MM.1S (cell line): ENCODE data around the gene CTNNBIP1.

Source experiments
- DNase-seq: peaks from one replicate; pipeline ENCODE4 v3.0.0-alpha.2; 2015
- H2AFZ ChIP-seq: fragments of 300-600 bp; sonication (generic); 2 replicates; pipeline ENCODE4 v1.6.0; 2016; ENCODE audit warnings: antibody characterized with exemption, low read length
- H3F3A ChIP-seq: fragments of 300-600 bp; sonication (generic); 2 replicates; pipeline ENCODE4 v1.6.1; 2016; ENCODE audit warnings: mild to moderate bottlenecking, antibody characterized with exemption, low read length, moderate library complexity, mixed read lengths; ENCODE audit not compliant: insufficient read depth
- H3K27ac ChIP-seq: fragments of 300-600 bp; sonication (generic); 2 replicates; pipeline ENCODE4 v1.5.1; 2016; ENCODE audit warnings: mild to moderate bottlenecking, low read length
- H3K27me3 ChIP-seq: fragments of 300-600 bp; sonication (generic); replicated peaks from 2 replicates; pipeline ENCODE4 v1.6.0; 2016; ENCODE audit warnings: low read length; ENCODE audit not compliant: insufficient read depth
- H3K36me3 ChIP-seq: fragments of 300-600 bp; sonication (generic); replicated peaks from 2 replicates; pipeline ENCODE4 v1.6.1; 2016; ENCODE audit warnings: mild to moderate bottlenecking, low read length, mixed read lengths; ENCODE audit not compliant: insufficient read depth
- H3K4me1 ChIP-seq: fragments of 300-600 bp; sonication (generic); 2 replicates; pipeline ENCODE4 v1.6.1; 2016; ENCODE audit warnings: low read length, mixed read lengths
- H3K4me2 ChIP-seq: fragments of 300-600 bp; sonication (generic); 2 replicates; pipeline ENCODE4 v1.6.0; 2016; ENCODE audit warnings: low read depth, low read length
- H3K4me3 ChIP-seq: fragments of 300-600 bp; sonication (generic); 2 replicates; pipeline ENCODE4 v1.5.1; 2016; ENCODE audit warnings: low read length, mixed read lengths
- H3K79me2 ChIP-seq: fragments of 300-600 bp; sonication (generic); 2 replicates; pipeline ENCODE4 v1.6.1; 2016; ENCODE audit warnings: mixed run types, low read length, mixed read lengths
- H3K9ac ChIP-seq: fragments of 300-600 bp; sonication (generic); 2 replicates; pipeline ENCODE4 v1.6.1; 2016; ENCODE audit warnings: low read length, mixed read lengths
- H3K9me2 ChIP-seq: fragments of 300-600 bp; sonication (generic); replicated peaks from 2 replicates; pipeline ENCODE4 v1.6.1; 2016; ENCODE audit warnings: mild to moderate bottlenecking, low read length, mixed read lengths; ENCODE audit not compliant: insufficient read depth
- H3K9me3 ChIP-seq: fragments of 300-600 bp; sonication (generic); replicated peaks from 2 replicates; pipeline ENCODE4 v1.6.1; 2016; ENCODE audit warnings: mild to moderate bottlenecking, low read length, mixed read lengths; ENCODE audit not compliant: insufficient read depth
- H4K20me1 ChIP-seq: fragments of 300-600 bp; sonication (generic); 2 replicates; pipeline ENCODE4 v1.6.1; 2016; ENCODE audit warnings: mild to moderate bottlenecking, low read length, moderate library complexity, mixed read lengths; ENCODE audit not compliant: insufficient read depth
- CTCF ChIP-seq: fragments of 300-600 bp; sonication (generic); IDR thresholded peaks from 2 replicates; pipeline ENCODE4 v1.5.1; 2016; ENCODE audit warnings: antibody characterized with exemption, low read length, mixed read lengths
- EZH2 ChIP-seq: fragments of 300-600 bp; sonication (generic); optimal IDR thresholded peaks from 2 replicates; pipeline ENCODE3; 2017; ENCODE audit warnings: low read depth, mild to moderate bottlenecking, antibody characterized with exemption, low read length, mixed read lengths
- EZH2phosphoT487 ChIP-seq: fragments of 300-600 bp; sonication (generic); IDR thresholded peaks from 2 replicates; pipeline ENCODE4 v1.6.1; 2018; ENCODE audit warnings: antibody characterized with exemption, low read length

CTNNBIP1 gene

GRCh38 chr1:9825093-9826074 is 84.7 kb downstream of the CTNNBIP1 start:
- Histone ChIP-seq H2AFZ (peak overlapping the region; percentile 92), H3K4me2 (peak overlapping the region; percentile 68), H3K4me3 (peak overlapping the region; percentile 35), H3K36me3 (no peaks in the 10 kb centered on the region), H3F3A (peaks cover 24% of the 10 kb centered on the region), H3K9ac (no peak overlapping the region; the same call in 1 of the 2 replicates), H3K27me3 (no peaks in the 10 kb centered on the region), H3K9me3 (no peaks in the 10 kb centered on the region), H3K4me1 (peaks cover 30% of the 10 kb centered on the region), H3K79me2 (peaks cover 29% of the 10 kb centered on the region), H3K9me2 (no peaks in the 10 kb centered on the region), H4K20me1 (0 out of 2 replicates have a peak, but pooled peaks cover 4% of the 10 kb centered on the region), H3K27ac (0 out of 2 replicates have a peak overlapping the region, but pooled peaks have one; percentile 7)
- no peak for DNase-seq
- TF ChIP-seq CTCF (no peak), EZH2 (no peak), EZH2phosphoT487 (no peak)

DNA sequence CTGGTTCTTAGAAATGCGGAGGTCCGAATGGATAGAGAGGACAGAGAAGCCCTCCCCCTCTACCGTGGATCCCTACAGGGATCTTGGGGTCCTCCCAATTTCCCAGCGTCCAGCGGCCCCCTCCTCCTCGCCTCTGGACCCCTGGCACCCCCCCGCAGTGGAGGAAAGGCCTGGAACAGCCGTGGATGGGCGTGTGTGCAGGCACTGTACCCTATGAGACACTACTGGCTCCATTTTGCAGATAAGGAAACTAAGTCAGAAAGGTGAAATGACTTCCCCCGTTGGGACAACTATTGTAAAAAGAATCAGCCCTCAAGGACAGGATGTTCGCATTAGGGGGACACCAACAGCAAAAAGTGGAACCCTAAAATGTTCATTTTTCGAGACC is 85.4 kb downstream of the CTNNBIP1 start:
- peaks cover 30% of the 10 kb centered on the region for H3K4me1 ChIP-seq
- H3K27ac ChIP-seq: no peak overlapping the region
- peak overlapping the region; percentile 52; the same call in 1 of the 2 replicates for H3K4me3 ChIP-seq
- peaks cover 24% of the 10 kb centered on the region for H3F3A ChIP-seq
- peaks cover 35% of the 10 kb centered on the region for H3K79me2 ChIP-seq
- H3K36me3 ChIP-seq: no peaks in the 10 kb centered on the region
- no peaks in the 10 kb centered on the region for H3K9me3 ChIP-seq
- 0 out of 2 replicates have a peak, but pooled peaks cover 4% of the 10 kb centered on the region for H4K20me1 ChIP-seq
- TF ChIP-seq CTCF (no peak), EZH2phosphoT487 (no peak), EZH2 (no peak)
- H3K9me2 ChIP-seq: no peaks in the 10 kb centered on the region
- no peaks in the 10 kb centered on the region for H3K27me3 ChIP-seq
- DNase-seq: no peak
- H2AFZ ChIP-seq: peak overlapping the region; percentile 92; the same call in 1 of the 2 replicates
- H3K4me2 ChIP-seq: peak overlapping the region; percentile 68; the same call in 1 of the 2 replicates
- no peak overlapping the region for H3K9ac ChIP-seq

GRCh38 chr1:9823943-9824701 is 85.9 kb downstream of the CTNNBIP1 start, which contains the start of gene CLSTN1:
Gene CLSTN1, minus strand, starts transcription at chr1:9823965. Its CDS starts 232 bp downstream, at chr1:9823733.
- Histone ChIP-seq H3K9ac (peak within 1 kb of the TSS; percentile 64), H3K27me3 (no peaks in the 10 kb centered on the region), H2AFZ (peak within 1 kb of the TSS; percentile 87), H3K9me3 (no peaks in the 10 kb centered on the region), H3K4me3 (peak within 1 kb of the TSS; percentile 94), H4K20me1 (0 out of 2 replicates have a peak, but pooled peaks cover 4% of the 10 kb centered on the region), H3F3A (peaks cover 24% of the 10 kb centered on the region), H3K9me2 (no peaks in the 10 kb centered on the region), H3K36me3 (no peaks in the 10 kb centered on the region), H3K4me2 (peak within 1 kb of the TSS; percentile 75), H3K4me1 (peaks cover 30% of the 10 kb centered on the region), H3K27ac (no peak within 1 kb of the TSS), H3K79me2 (peaks cover 41% of the 10 kb centered on the region)
- peak; percentile 86 for DNase-seq
- no peak for TF ChIP-seq CTCF
- no peak for TF ChIP-seq EZH2
- no peak for TF ChIP-seq EZH2phosphoT487
